H9 (cell line): ENCODE measurements around the gene TRAF3IP1. TPM values are rescaled to one million over a fixed set of nuclear protein-coding genes. Genes with fewer than 3 reads are reported as not detected.

Experiments
- DNase-seq: peaks from one replicate; pipeline ENCODE4 v3.0.0-alpha.2; 2017
- H2AFZ ChIP-seq: one replicate; pipeline ENCODE4 v1.6.1; 2013; ENCODE audit warnings: mild to moderate bottlenecking, low read length, control low read depth, moderate library complexity
- H2AK5ac ChIP-seq: 2 replicates; pipeline ENCODE4 v1.6.1; 2013; ENCODE audit warnings: low read length, control low read depth, mixed read lengths; ENCODE audit not compliant: insufficient read length
- H2BK120ac ChIP-seq: one replicate; pipeline ENCODE4 v1.6.1; 2013; ENCODE audit warnings: low read depth, mild to moderate bottlenecking, low read length, control low read depth, inconsistent platforms; ENCODE audit not compliant: poor library complexity, severe bottlenecking
- H2BK12ac ChIP-seq: 2 replicates; pipeline ENCODE4 v1.6.1; 2013; ENCODE audit warnings: low read length, control low read depth, mixed read lengths, low read depth; ENCODE audit not compliant: insufficient read length
- H2BK15ac ChIP-seq: 2 replicates; pipeline ENCODE4 v1.6.1; 2013; ENCODE audit warnings: low read depth, low read length, control low read depth
- H2BK20ac ChIP-seq: one replicate; pipeline ENCODE4 v1.6.1; 2013; ENCODE audit warnings: low read depth, mild to moderate bottlenecking, low read length, control low read depth, inconsistent platforms; ENCODE audit not compliant: poor library complexity, severe bottlenecking
- H2BK5ac ChIP-seq: 2 replicates; pipeline ENCODE4 v1.6.1; 2013; ENCODE audit warnings: low read length, control low read depth, mixed read lengths; ENCODE audit not compliant: insufficient read length
- H3K14ac ChIP-seq: 2 replicates; pipeline ENCODE4 v1.6.1; 2013; ENCODE audit warnings: low read length, control low read depth; ENCODE audit not compliant: insufficient read depth
- H3K18ac ChIP-seq: 2 replicates; pipeline ENCODE4 v1.6.1; 2013; ENCODE audit warnings: low read depth, mild to moderate bottlenecking, mixed read lengths, low read length, control low read depth; ENCODE audit not compliant: insufficient read length
- H3K23ac ChIP-seq: 2 replicates; pipeline ENCODE4 v1.6.1; 2013; ENCODE audit warnings: low read length, control low read depth, mixed read lengths, low read depth; ENCODE audit not compliant: insufficient read length
- H3K23me2 ChIP-seq: 2 replicates; pipeline ENCODE4 v1.6.1; 2013; ENCODE audit warnings: low read depth, mild to moderate bottlenecking, mixed read lengths, low read length, control low read depth; ENCODE audit not compliant: insufficient read length, poor library complexity, severe bottlenecking
- H3K27ac ChIP-seq: 2 replicates; pipeline ENCODE4 v1.5.1; 2013; ENCODE audit warnings: low read length, control low read depth, mixed read lengths, low read depth; ENCODE audit not compliant: insufficient read length
- H3K27me3 ChIP-seq: 2 replicates; pipeline ENCODE4 v1.6.1; 2013; ENCODE audit warnings: low read length, control low read depth, inconsistent platforms; ENCODE audit not compliant: insufficient read depth
- H3K4ac ChIP-seq: 2 replicates; pipeline ENCODE4 v1.6.1; 2013; ENCODE audit warnings: low read depth, mild to moderate bottlenecking, control low read depth, inconsistent platforms, low read length, moderate library complexity
- H3K4me1 ChIP-seq: 2 replicates; pipeline ENCODE4 v1.6.1; 2013; ENCODE audit warnings: low read length, control low read depth, inconsistent platforms; ENCODE audit not compliant: insufficient read depth
- H3K4me2 ChIP-seq: 2 replicates; pipeline ENCODE4 v1.6.1; 2013; ENCODE audit warnings: low read length, control low read depth, mixed read lengths; ENCODE audit not compliant: insufficient read length, insufficient read depth
- H3K56ac ChIP-seq: 2 replicates; pipeline ENCODE4 v1.6.1; 2013; ENCODE audit warnings: low read depth, mild to moderate bottlenecking, mixed read lengths, low read length, control low read depth; ENCODE audit not compliant: insufficient read length
- H3K79me1 ChIP-seq: 2 replicates; pipeline ENCODE4 v1.6.1; 2013; ENCODE audit warnings: low read depth, mild to moderate bottlenecking, moderate library complexity, low read length, control low read depth, inconsistent platforms; ENCODE audit not compliant: insufficient read depth, poor library complexity, severe bottlenecking
- H3K79me2 ChIP-seq: 2 replicates; pipeline ENCODE4 v1.6.1; 2013; ENCODE audit warnings: low read length, control low read depth, inconsistent platforms; ENCODE audit not compliant: insufficient read depth
- H3K9ac ChIP-seq: 2 replicates; pipeline ENCODE4 v1.6.1; 2013; ENCODE audit warnings: low read length, control low read depth, mixed read lengths; ENCODE audit not compliant: insufficient read length; ENCODE audit errors: extremely low read depth
- H3K9me3 ChIP-seq: one replicate; pipeline ENCODE4 v1.6.1; 2013; ENCODE audit warnings: low read depth, low read length, inconsistent platforms; ENCODE audit not compliant: control insufficient read depth
- H3T11ph ChIP-seq: one replicate; pipeline ENCODE4 v1.6.1; 2013; ENCODE audit warnings: mild to moderate bottlenecking, low read length, control low read depth, inconsistent platforms
- H4K20me1 ChIP-seq: one replicate; pipeline ENCODE4 v1.6.1; 2013; ENCODE audit not compliant: control insufficient read depth, insufficient read length, insufficient read depth
- H4K5ac ChIP-seq: 2 replicates; pipeline ENCODE4 v1.6.1; 2013; ENCODE audit warnings: low read depth, mild to moderate bottlenecking, mixed read lengths, low read length, control low read depth; ENCODE audit not compliant: insufficient read length
- H4K8ac ChIP-seq: replicated peaks from 2 replicates; pipeline ENCODE4 v1.6.1; 2013; ENCODE audit warnings: low read length, control low read depth, mixed read lengths, low read depth; ENCODE audit not compliant: insufficient read length
- H4K91ac ChIP-seq: 2 replicates; pipeline ENCODE4 v1.6.1; 2013; ENCODE audit warnings: low read depth, mild to moderate bottlenecking, moderate library complexity, mixed read lengths, low read length, control low read depth; ENCODE audit not compliant: insufficient read length
- H3K27ac Mint-ChIP-seq, 3 experiments: 2 replicates in 2 of 3; 3 replicates in 1 of 3; pipeline ENCODE4 v1.8.0; 2020 to 2021; ENCODE audit warnings: mixed read lengths in 3 of 3, mild to moderate bottlenecking in 1 of 3, moderate library complexity in 1 of 3
- H3K27me3 Mint-ChIP-seq: 2 replicates; pipeline ENCODE4 v1.8.0; 2021; ENCODE audit warnings: low read depth, mild to moderate bottlenecking, moderate library complexity, mixed read lengths
- H3K36me3 Mint-ChIP-seq, 3 experiments: 2 replicates in 2 of 3; 3 replicates in 1 of 3; pipeline ENCODE4 v1.8.0; 2020 to 2021; ENCODE audit warnings: low read depth in 3 of 3, mixed read lengths in 3 of 3; ENCODE audit not compliant: insufficient read depth in 1 of 3
- H3K4me1 Mint-ChIP-seq, 2 experiments: 2 replicates each; pipeline ENCODE4 v1.8.0; 2020; ENCODE audit warnings: mixed read lengths in 2 of 2
- H3K4me3 Mint-ChIP-seq, 2 experiments: 2 replicates in 1 of 2; 3 replicates in 1 of 2; pipeline ENCODE4 v1.8.0; 2020 to 2021; ENCODE audit warnings: mild to moderate bottlenecking in 2 of 2, mixed read lengths in 2 of 2, moderate library complexity in 1 of 2
- H3K9me3 Mint-ChIP-seq, 2 experiments: 2 replicates in 1 of 2; 3 replicates in 1 of 2; pipeline ENCODE4 v1.8.0; 2020; ENCODE audit warnings: mild to moderate bottlenecking in 2 of 2, mixed read lengths in 2 of 2, moderate library complexity in 1 of 2
- CTCF ChIP-seq: fragments of 200-600 bp; sonication (generic); conservative IDR thresholded peaks from 3 replicates; pipeline ENCODE4 v1.8.0; 2021; ENCODE audit warnings: antibody characterized with exemption, mild to moderate bottlenecking
- WGBS: extraction: QIAGEN DNeasy Blood & Tissue Kit; methylation state at CpG from one replicate; pipeline ENCODE4 v1.1.7; 2013; ENCODE audit warnings: missing lambda C conversion rate, low lambda C conversion rate, mixed read lengths; ENCODE audit not compliant: insufficient read length; ENCODE audit errors: extremely low coverage; 5-methylcytosine and 5-hydroxymethylcytosine counted together
- total RNA-seq: library from RNA; stranded (reverse); gene quantifications from 2 replicates; pipeline ENCODE4 v1.2.1, GENCODE V29; 2021

The TRAF3IP1 gene
- total RNA-seq, 1 experiment from 2014 or later = 16.4 TPM

GRCh38 chr2:238278626-238279323 lies 41.5 kb upstream of the TRAF3IP1 start:
- H3K9me3 ChIP-seq = no peaks in the 10 kb centered on the region

More at GRCh38 chr2:238278626-238279323, 41.5 kb upstream of the TRAF3IP1 start:
- Histone ChIP-seq H3K79me2 (no peaks in the 10 kb centered on the region; the same call in 1 of the 2 replicates), H4K20me1 (no peaks in the 10 kb centered on the region), H4K91ac (no peak overlapping the region), H3K4me1 (no peaks in the 10 kb centered on the region; the same call in 1 of the 2 replicates), H2BK15ac (no peak overlapping the region), H3K14ac (no peak overlapping the region), H3K79me1 (no peaks in the 10 kb centered on the region), H3K9ac (no peak overlapping the region), H3K18ac (no peak overlapping the region), H2AK5ac (no peak overlapping the region), H3K56ac (no peak overlapping the region), H2BK5ac (no peak overlapping the region), H3K4me2 (no peak overlapping the region), H2BK120ac (no peak overlapping the region), H3K27ac (no peak overlapping the region), H4K8ac (no peak overlapping the region), H2AFZ (no peak overlapping the region), H3K27me3 (no peaks in the 10 kb centered on the region), H3T11ph (no peak overlapping the region), H4K5ac (no peak overlapping the region), H3K4ac (no peak overlapping the region), H2BK20ac (no peak overlapping the region), H3K23ac (no peak overlapping the region), H3K23me2 (no peaks in the 10 kb centered on the region), H2BK12ac (no peak overlapping the region)
- no peak overlapping the region for H3K4me3 Mint-ChIP-seq
- peak overlapping the region; percentile 2 to 75 (median 62); a peak in 4 of 7 replicates for H3K27ac Mint-ChIP-seq
- peaks cover 11 to 14% of the 10 kb centered on the region in 2 experiments for H3K4me1 Mint-ChIP-seq
- H3K9me3 Mint-ChIP-seq = no peaks in the 10 kb centered on the region
- DNase-seq = no peak
- no CpG with 5 or more reads among the region's 9 CpGs for WGBS
- H3K36me3 Mint-ChIP-seq = peaks cover 1 to 21% (median 20%) of the 10 kb centered on the region in 3 experiments; a peak in 5 of 7 replicates
- no peaks in the 10 kb centered on the region; the same call in 1 of the 2 replicates for H3K27me3 Mint-ChIP-seq
- TF ChIP-seq CTCF = no peak
